HEK293T (cell line): ENCODE results near the gene RPA1.

Experiments used
- CTCF ChIA-PET: fragments of 350-600 bp; formaldehyde crosslinking; extraction: SDS; loops from one replicate; lab custom pipeline; 2021; ENCODE audit warnings: antibody characterized with exemption, inconsistent platforms; lab: Yijun Ruan, JAX
- POLR2A ChIA-PET: fragments of 350-600 bp; formaldehyde crosslinking; extraction: SDS; loops from one replicate; lab custom pipeline; 2020; ENCODE audit warnings: antibody characterized with exemption, inconsistent platforms; lab: Yijun Ruan, JAX
- DNase-seq: peaks from one replicate; pipeline ENCODE4 v3.0.0; 2012; ENCODE audit warnings: mixed read lengths; ENCODE audit errors: extremely low spot score
- ARNT ChIP-seq: fragments of 450-650 bp; IDR thresholded peaks from 2 replicates; pipeline ENCODE4 v1.6.1; 2017; ENCODE audit warnings: mild to moderate bottlenecking
- BHLHE40 ChIP-seq: fragments of 450-650 bp; IDR thresholded peaks from 2 replicates; pipeline ENCODE4 v1.6.1; 2016; ENCODE audit warnings: mild to moderate bottlenecking, moderate library complexity, borderline replicate concordance
- CTBP1 ChIP-seq: fragments of 450-650 bp; IDR thresholded peaks from 2 replicates; pipeline ENCODE4 v1.6.1; 2016; ENCODE audit warnings: borderline replicate concordance
- ELF4 ChIP-seq: fragments of 450-650 bp; IDR thresholded peaks from 2 replicates; pipeline ENCODE4 v1.6.1; 2017; ENCODE audit warnings: antibody characterized with exemption
- FOXA1 ChIP-seq: fragments of 450-650 bp; IDR thresholded peaks from 2 replicates; pipeline ENCODE4 v1.6.1; 2016; ENCODE audit warnings: mild to moderate bottlenecking
- FOXK2 ChIP-seq: fragments of 450-650 bp; IDR thresholded peaks from 2 replicates; pipeline ENCODE4 v1.6.1; 2016; ENCODE audit warnings: mild to moderate bottlenecking
- FOXM1 ChIP-seq: fragments of 450-650 bp; IDR thresholded peaks from 2 replicates; pipeline ENCODE4 v1.6.1; 2017; ENCODE audit warnings: mild to moderate bottlenecking, borderline replicate concordance
- HDGF ChIP-seq: fragments of 450-650 bp; IDR thresholded peaks from 2 replicates; pipeline ENCODE4 v1.6.1; 2017; ENCODE audit warnings: antibody characterized with exemption, borderline replicate concordance
- L3MBTL2 ChIP-seq: fragments of 450-650 bp; conservative IDR thresholded peaks from 2 replicates; pipeline ENCODE4 v1.6.1; 2016; ENCODE audit warnings: mild to moderate bottlenecking
- LEF1 ChIP-seq: fragments of 450-650 bp; IDR thresholded peaks from 2 replicates; pipeline ENCODE4 v1.6.1; 2017; ENCODE audit warnings: mild to moderate bottlenecking, borderline replicate concordance
- NFRKB ChIP-seq: fragments of 450-650 bp; IDR thresholded peaks from 2 replicates; pipeline ENCODE4 v1.6.1; 2016; ENCODE audit warnings: mild to moderate bottlenecking, moderate library complexity
- SP1 ChIP-seq: fragments of 450-650 bp; IDR thresholded peaks from 2 replicates; pipeline ENCODE4 v1.6.1; 2017
- SUZ12 ChIP-seq: fragments of 450-650 bp; IDR thresholded peaks from 2 replicates; pipeline ENCODE4 v1.6.1; 2016; ENCODE audit warnings: mild to moderate bottlenecking
- TARDBP ChIP-seq: fragments of 450-650 bp; IDR thresholded peaks from 2 replicates; pipeline ENCODE4 v1.6.1; 2016
- ZNF384 ChIP-seq: fragments of 450-650 bp; IDR thresholded peaks from 2 replicates; pipeline ENCODE4 v1.6.1; 2016
- TF ChIP-seq, protein P1 (sequence below): fragments of 450-650 bp; IDR thresholded peaks from 2 replicates; pipeline ENCODE4 v1.6.1; 2016

The RPA1 gene

DNA sequence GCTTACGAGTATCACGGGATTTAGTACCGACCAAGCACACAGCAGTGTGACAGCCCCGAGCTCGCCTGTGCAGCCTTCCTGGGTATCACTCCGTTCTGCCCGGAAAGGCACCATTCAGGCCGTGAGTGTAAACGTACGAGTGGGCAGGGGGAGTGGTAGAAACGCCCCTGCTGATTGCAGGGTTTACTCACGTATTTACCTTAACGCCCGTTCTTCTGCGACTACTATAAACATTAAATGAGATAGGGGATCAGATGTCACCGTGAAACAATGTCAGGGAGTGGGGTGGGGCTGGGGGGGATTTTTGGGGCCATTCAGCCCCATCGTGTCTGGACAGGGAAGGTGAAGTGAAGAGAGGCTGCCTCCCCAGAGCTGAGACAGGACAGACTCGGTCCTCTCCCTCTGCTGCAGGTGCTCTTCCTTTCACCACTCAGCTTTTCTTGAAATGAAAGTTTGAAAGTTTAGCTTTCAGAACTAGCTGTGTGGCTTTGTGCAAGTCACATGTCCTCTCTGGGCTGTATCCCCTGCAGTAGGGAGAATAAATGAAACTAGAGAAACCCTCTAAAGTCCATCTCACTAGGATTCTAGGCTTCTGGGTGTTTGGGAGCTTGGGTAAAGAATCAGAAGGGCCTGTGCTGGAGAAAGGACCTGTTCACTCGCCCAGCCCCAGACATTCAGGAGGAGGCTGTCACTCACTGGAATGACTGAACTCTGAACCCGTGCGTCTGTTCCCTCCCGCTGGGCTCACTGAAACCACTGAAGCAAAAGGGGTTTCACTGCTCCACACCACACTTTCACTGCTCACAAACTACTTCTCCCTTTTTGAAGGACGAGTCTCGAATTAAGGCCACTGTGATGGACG is 66.7 kb downstream of the RPA1 start:
- POLR2A ChIA-PET, result no interaction called here
- no peak for DNase-seq
- CTCF ChIA-PET, result no interaction called here

DNA sequence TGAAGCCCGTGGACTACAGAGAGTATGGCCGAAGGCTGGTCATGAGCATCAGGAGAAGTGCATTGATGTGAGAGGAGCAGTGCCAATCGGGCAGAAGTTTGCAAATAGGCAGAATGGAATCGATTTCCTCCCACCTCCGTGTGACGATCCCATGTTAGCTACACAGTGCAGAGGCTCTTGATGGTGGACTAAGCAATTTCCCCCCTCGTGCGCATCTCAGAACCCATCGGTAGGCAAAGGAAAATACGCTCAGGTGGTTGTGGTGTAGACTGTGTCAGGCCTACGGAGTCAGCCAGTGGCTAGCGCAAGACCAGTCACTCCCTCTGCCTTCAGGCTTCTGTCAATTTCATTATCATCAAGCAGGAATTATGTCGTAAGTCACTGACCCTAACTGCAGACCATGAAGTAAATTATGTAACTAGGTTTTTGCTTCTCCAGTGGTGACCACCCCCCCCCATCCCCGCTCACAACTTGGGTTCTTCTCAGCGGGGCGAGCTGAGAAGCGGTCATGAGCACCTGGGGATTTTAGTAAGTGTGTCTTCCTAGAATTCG is 67.4 kb downstream of the RPA1 start:
- CTCF ChIA-PET, result no interaction called here
- POLR2A ChIA-PET, result no interaction called here
- DNase-seq, result no peak
- no peak for TF ChIP-seq ARNT
- TF ChIP-seq L3MBTL2, result no peak
- no peak for TF ChIP-seq BHLHE40
- no peak for TF ChIP-seq SUZ12
- no peak for TF ChIP-seq FOXK2
- TF ChIP-seq, protein P1, sequence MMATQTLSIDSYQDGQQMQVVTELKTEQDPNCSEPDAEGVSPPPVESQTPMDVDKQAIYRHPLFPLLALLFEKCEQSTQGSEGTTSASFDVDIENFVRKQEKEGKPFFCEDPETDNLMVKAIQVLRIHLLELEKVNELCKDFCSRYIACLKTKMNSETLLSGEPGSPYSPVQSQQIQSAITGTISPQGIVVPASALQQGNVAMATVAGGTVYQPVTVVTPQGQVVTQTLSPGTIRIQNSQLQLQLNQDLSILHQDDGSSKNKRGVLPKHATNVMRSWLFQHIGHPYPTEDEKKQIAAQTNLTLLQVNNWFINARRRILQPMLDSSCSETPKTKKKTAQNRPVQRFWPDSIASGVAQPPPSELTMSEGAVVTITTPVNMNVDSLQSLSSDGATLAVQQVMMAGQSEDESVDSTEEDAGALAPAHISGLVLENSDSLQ, result no peak
- no peak for TF ChIP-seq NFRKB
- no peak for TF ChIP-seq HDGF
- TF ChIP-seq LEF1, result no peak
- no peak for TF ChIP-seq CTBP1
- TF ChIP-seq ELF4, result no peak

More for the DNA sequence above, 66.7 kb downstream of the RPA1 start:
- TF ChIP-seq FOXA1, result no peak
- no peak for TF ChIP-seq SUZ12
- TF ChIP-seq ELF4, result no peak
- TF ChIP-seq L3MBTL2, result no peak
- TF ChIP-seq FOXM1, result no peak
- no peak for TF ChIP-seq ZNF384
- TF ChIP-seq ARNT, result no peak
- no peak for TF ChIP-seq HDGF
- TF ChIP-seq FOXK2, result no peak
- no peak for TF ChIP-seq LEF1
- TF ChIP-seq SP1, result no peak
- TF ChIP-seq TARDBP, result no peak
- no peak for TF ChIP-seq BHLHE40
- TF ChIP-seq CTBP1, result no peak
- TF ChIP-seq, protein P1, result no peak

DNA sequence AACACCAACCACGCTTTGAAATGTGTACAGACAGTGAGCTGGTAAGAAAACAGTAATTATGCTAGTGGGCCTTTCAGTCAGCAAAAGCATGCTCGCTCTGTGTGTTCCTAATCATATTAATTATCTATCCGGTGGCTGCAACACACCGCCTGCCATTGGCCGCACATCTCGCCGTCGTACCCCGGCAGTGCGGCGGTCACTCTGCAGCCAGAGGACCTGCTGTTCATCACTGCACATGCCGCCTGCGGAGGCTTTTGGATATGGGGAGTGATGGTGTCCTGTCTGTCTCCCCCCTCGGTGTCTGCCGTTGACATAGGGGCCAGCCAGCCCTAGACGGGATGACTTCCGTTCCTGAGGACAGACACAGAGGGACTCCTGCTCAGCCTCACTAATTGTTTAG is 68.5 kb downstream of the RPA1 start:
- DNase-seq, result no peak
- no peak for TF ChIP-seq L3MBTL2
- TF ChIP-seq, protein P1, result no peak
- TF ChIP-seq FOXK2, result no peak
- no peak for TF ChIP-seq SUZ12
- TF ChIP-seq FOXA1, result no peak
- TF ChIP-seq ARNT, result no peak
- TF ChIP-seq FOXM1, result no peak
- TF ChIP-seq SP1, result no peak
- ChIA-PET POLR2A (no interaction called here), CTCF (no interaction called here)

DNA sequence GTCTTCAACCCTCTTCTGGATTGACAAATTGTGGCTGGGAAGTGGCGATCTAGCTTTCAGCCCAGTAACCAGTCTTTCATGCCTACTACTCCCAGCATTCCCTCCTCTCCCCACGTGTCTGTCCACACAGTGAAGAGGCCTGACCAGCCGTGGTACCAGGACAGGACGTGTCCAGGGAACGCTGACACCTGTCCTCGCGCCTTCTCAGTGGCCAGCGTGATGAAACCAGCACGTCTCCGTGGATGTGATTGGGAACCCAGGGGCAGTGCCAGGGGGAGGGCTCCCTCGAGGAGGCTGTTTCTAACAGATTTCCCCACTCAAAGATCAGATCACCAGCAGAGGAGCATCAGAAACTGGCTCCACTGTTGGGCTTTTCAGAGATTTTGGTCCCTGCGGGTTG is 69.1 kb downstream of the RPA1 start:
- CTCF ChIA-PET, result no interaction called here
- no peak for DNase-seq
- no peak for TF ChIP-seq BHLHE40
- TF ChIP-seq, protein P1, result no peak
- TF ChIP-seq SP1, result no peak
- TF ChIP-seq LEF1, result no peak
- TF ChIP-seq L3MBTL2, result no peak
- POLR2A ChIA-PET, result no interaction called here

DNA sequence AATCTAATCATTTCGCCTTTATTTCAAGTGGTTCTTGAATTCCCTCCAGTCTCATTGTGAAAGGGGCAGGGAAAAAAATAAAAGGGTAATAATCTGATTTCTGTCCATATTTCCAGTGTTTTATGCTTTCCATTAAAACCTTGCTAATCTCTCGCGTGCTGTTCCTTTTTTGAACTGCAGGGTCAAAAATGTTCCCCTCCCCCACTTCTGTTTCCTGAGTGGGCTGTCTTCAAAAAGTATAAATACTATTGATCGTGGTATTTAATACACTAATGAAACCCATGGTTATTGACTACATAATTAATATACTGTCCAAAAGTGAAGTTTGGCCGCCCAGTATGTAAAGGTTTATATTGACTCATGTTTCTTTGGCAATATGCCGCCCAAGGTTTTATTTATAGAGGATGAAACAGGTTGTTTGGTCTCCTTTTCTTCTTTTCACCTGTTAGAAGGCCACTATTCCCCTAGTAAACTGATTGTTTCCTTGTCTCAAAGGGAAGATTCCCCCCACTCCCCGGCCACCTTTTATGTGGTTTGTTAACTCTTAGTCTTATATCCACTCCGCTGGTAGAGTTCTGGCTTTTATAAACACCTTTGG is 69.7 kb downstream of the RPA1 start:
- no peak for DNase-seq
- TF ChIP-seq FOXM1, result no peak
- no peak for TF ChIP-seq ZNF384
- no peak for TF ChIP-seq SP1
- TF ChIP-seq HDGF, result no peak
- no peak for TF ChIP-seq NFRKB
- TF ChIP-seq BHLHE40, result no peak
- TF ChIP-seq FOXA1, result no peak
- TF ChIP-seq ARNT, result no peak
- no peak for TF ChIP-seq TARDBP
- TF ChIP-seq CTBP1, result no peak
- TF ChIP-seq, protein P1, result no peak
- no peak for TF ChIP-seq ELF4
- no peak for TF ChIP-seq FOXK2
- TF ChIP-seq SUZ12, result no peak
- no peak for TF ChIP-seq L3MBTL2
- ChIA-PET CTCF (no interaction called here), POLR2A (no interaction called here)
